Keratinocyte (primary cell): ENCODE data around the gene METAP1.

Source experiments
- EZH2 ChIP-seq: IDR thresholded peaks from one replicate; pipeline ENCODE4 v1.6.1; 2012; ENCODE audit warnings: inconsistent platforms, mild to moderate bottlenecking, low read length, moderate library complexity
- TF ChIP-seq, protein P1 (sequence below), 3 experiments: IDR thresholded peaks in 1 of 3; conservative IDR thresholded peaks in 1 of 3; optimal IDR thresholded peaks in 1 of 3; 2 replicates in 2 of 3; 3 replicates in 1 of 3; pipeline versions ENCODE3 to v1.5.1; 2011; ENCODE audit warnings: low read length in 3 of 3, mild to moderate bottlenecking in 3 of 3, moderate library complexity in 2 of 3, control low read depth in 1 of 3, inconsistent platforms in 1 of 3; ENCODE audit not compliant: insufficient read depth in 2 of 3; ENCODE audit errors: extremely low read depth in 1 of 3

DNA sequence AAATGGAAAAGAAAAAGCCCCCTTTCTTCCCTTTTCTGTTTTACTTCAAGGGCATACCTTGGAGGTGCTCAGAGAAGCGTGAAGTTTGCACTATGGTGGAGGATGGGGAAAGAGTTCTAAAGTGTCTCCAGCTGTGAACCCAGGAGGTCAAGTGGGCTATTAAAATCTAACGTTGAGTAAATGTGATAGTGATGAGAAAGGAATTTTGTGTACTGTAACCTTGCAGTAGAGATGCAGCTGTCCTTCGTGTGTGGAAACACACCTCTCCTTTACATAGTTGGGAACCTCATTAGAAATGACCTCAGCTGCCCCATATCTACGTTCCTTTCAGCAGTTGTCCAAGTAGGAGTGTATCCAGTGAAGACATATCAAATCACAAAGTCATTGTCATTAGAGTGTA lies 66.6 kb downstream of the METAP1 start:
- TF ChIP-seq, protein P1, sequence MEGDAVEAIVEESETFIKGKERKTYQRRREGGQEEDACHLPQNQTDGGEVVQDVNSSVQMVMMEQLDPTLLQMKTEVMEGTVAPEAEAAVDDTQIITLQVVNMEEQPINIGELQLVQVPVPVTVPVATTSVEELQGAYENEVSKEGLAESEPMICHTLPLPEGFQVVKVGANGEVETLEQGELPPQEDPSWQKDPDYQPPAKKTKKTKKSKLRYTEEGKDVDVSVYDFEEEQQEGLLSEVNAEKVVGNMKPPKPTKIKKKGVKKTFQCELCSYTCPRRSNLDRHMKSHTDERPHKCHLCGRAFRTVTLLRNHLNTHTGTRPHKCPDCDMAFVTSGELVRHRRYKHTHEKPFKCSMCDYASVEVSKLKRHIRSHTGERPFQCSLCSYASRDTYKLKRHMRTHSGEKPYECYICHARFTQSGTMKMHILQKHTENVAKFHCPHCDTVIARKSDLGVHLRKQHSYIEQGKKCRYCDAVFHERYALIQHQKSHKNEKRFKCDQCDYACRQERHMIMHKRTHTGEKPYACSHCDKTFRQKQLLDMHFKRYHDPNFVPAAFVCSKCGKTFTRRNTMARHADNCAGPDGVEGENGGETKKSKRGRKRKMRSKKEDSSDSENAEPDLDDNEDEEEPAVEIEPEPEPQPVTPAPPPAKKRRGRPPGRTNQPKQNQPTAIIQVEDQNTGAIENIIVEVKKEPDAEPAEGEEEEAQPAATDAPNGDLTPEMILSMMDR (optimal IDR thresholded peaks at IDR 0.05 in 1 of 3, IDR thresholded peaks at IDR 0.05 in 1 of 3, conservative IDR thresholded peaks at IDR 0.05 in 1 of 3; ENCODE audit: extremely low read depth in 1 of 3, insufficient read depth in 2 of 3, low read length in 3 of 3), result no peak
- TF ChIP-seq EZH2, result no peak
